Activated T-cell treated with anti-CD3 and anti-CD28 coated beads, Interleukin-2, amount 50 U/mL, for 24 hours (primary cell): Measurements from ENCODE around the gene TSPAN18.

ENCODE experiments used
- DNase-seq: peaks from one replicate; pipeline ENCODE4 v3.0.0-alpha.2; 2020
- H3K27ac Mint-ChIP-seq: 2 replicates; pipeline ENCODE4 v1.8.0; 2020; ENCODE audit warnings: mild to moderate bottlenecking, mixed read lengths
- H3K27me3 Mint-ChIP-seq: 2 replicates; pipeline ENCODE4 v1.8.0; 2020; ENCODE audit warnings: mixed read lengths
- H3K36me3 Mint-ChIP-seq: 2 replicates; pipeline ENCODE4 v1.8.0; 2020; ENCODE audit warnings: low read depth, mixed read lengths
- H3K4me1 Mint-ChIP-seq: 2 replicates; pipeline ENCODE4 v1.8.0; 2020; ENCODE audit warnings: low read depth, mixed read lengths
- H3K4me3 Mint-ChIP-seq: 2 replicates; pipeline ENCODE4 v1.8.0; 2020; ENCODE audit warnings: mild to moderate bottlenecking, moderate library complexity, mixed read lengths
- H3K9me3 Mint-ChIP-seq: 2 replicates; pipeline ENCODE4 v1.8.0; 2020; ENCODE audit warnings: mixed read lengths

TSPAN18 gene

DNA sequence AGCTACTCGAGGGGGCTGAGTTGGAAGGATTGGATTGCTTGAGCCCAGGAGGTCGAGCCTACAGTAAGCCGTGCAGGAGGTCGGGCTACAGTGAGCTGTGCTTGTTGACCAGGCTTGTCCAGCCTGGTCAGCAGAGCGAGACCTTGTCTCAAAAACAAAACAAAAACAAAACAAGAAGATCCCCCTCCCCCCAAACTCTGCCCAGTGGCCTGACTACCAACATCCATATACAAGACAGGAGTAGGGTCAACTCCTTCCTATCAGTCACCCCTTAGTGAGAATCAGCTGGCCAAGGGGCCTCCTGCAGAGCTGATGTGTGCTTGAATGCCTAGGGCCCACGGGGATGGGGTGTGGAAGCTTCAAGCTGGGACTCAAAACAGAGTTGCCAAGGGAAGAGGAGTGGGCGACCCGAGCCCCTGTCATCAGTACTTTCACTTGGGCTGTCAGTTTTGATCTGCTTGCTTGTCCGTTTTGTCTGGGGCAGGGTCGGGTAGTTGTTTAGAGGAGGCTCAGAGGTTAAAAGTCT is 942 bp upstream of the TSPAN18 start:
- peaks cover 39% of the 10 kb centered on the region for H3K4me1 Mint-ChIP-seq
- no peak for DNase-seq
- peaks cover 16% of the 10 kb centered on the region for H3K27me3 Mint-ChIP-seq
- peak overlapping the region; percentile 72 for H3K4me3 Mint-ChIP-seq
- H3K36me3 Mint-ChIP-seq = no peaks in the 10 kb centered on the region
- H3K27ac Mint-ChIP-seq = peak overlapping the region; percentile 39
- no peaks in the 10 kb centered on the region for H3K9me3 Mint-ChIP-seq

DNA sequence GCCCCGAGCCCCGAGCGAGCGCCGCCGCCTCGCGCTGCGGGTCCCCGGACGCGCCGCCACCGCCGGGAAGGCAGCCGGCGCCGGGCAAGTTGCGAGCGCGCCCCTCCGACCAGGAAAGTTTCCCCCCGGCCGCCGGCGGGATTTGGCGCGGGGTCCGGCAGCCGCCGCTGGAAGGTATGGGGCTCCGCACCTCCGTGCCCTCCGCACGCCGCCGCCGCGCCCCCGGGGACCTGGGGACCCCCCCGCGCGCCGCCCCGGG is 281 bp downstream of the TSPAN18 start:
- Mint-ChIP-seq H3K4me3 (no peak overlapping the region), H3K36me3 (no peaks in the 10 kb centered on the region), H3K27ac (no peak overlapping the region), H3K27me3 (peaks cover 16% of the 10 kb centered on the region), H3K4me1 (peaks cover 47% of the 10 kb centered on the region), H3K9me3 (no peaks in the 10 kb centered on the region)
- peak; percentile 49 for DNase-seq

DNA sequence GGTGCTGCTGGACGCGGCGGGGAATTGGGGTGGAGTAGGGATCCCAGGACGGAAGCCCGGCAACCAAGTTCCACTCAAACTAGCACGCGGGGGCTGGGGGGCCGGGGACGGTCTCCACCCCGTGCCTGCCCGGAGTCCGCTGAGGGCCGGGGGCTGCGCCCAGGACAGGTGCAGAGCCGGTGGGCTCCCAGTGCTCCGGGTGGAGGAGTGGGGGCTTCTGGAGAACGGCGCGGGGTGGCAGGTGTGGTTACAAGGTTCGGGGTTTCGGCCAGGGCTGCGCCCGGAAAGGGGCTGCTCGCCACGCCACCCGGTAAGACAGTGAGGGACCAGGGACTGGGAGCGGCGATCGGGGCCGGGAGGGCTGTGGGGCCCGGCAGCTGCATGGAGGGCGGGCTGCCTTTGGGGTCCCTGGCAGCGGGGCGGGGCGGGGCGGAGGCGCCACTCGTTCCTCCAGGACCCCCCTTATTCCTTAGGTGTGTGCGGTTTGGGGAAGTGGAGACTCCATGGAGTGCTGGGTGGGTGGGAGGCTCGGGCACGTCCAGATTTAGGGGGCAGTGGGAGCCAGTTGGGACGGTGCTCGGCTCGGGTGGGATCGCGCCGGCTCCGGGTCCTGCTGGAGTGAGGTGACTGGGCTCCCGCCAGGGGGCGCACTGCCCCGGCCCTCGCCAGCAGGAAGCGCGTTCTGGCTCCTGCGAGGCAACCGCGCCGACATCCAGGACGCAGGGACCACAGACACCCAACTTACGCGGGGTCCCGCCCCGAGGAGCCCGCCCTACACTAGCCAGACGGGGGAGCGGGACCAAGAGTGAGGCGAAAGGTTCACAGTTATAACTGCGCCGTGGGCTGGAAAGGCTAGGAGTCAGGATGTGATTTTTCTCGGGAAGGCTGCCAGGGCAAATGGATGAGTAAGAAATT is 868 bp downstream of the TSPAN18 start:
- Mint-ChIP-seq H3K27me3 (peaks cover 16% of the 10 kb centered on the region), H3K4me3 (peak overlapping the region; percentile 82), H3K9me3 (no peaks in the 10 kb centered on the region), H3K36me3 (no peaks in the 10 kb centered on the region), H3K27ac (peak overlapping the region; percentile 80), H3K4me1 (peaks cover 49% of the 10 kb centered on the region)
- DNase-seq = peak; percentile 86

DNA sequence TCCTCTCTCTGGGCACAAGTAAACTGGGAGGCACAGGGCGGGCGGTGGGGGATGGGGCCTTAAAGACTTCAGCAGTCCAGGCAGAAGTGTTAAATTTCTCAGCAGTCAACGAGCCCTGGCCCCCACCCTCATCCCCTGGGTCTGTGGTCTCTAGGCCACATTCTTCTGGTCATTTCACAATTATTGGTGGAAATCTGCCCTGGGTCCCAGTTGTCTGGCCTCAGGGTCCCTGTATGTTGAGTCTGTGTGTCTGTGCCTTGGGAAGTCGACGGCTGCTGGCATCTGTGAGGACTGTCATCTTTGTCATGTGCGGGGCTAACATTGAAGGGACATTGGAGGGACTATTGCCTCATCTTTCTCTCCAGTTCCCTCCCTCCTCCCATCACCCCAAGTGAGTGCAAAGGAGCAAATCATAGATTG is 1.7 kb downstream of the TSPAN18 start:
- no peak for DNase-seq
- Mint-ChIP-seq H3K27me3 (peaks cover 16% of the 10 kb centered on the region), H3K36me3 (no peaks in the 10 kb centered on the region), H3K9me3 (no peaks in the 10 kb centered on the region), H3K4me1 (peaks cover 51% of the 10 kb centered on the region), H3K4me3 (peak overlapping the region; percentile 82), H3K27ac (no peak overlapping the region)

DNA sequence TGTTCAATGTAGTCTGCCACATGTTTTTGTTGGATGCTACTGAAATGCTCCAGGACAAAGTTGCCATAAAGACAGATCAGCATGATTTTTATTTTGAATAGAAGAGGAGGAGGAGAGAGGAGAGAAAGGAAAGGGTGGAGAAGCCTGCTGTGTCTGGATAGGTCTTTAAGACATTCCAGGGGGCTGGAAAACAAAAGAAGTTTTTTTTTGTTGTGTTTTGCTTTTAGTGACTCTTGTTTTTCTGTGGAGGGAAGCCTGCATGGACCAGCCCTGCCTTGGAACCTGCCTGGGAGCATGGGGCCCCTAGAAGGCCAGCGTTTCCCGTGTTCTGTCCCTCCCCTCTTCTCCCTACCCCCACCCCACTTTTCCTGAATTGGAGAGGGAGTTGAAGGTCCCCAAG is 2.3 kb downstream of the TSPAN18 start:
- peaks cover 54% of the 10 kb centered on the region for H3K4me1 Mint-ChIP-seq
- H3K36me3 Mint-ChIP-seq = no peaks in the 10 kb centered on the region
- H3K4me3 Mint-ChIP-seq = peak overlapping the region; percentile 82
- no peak for DNase-seq
- no peaks in the 10 kb centered on the region for H3K9me3 Mint-ChIP-seq
- H3K27me3 Mint-ChIP-seq = peaks cover 16% of the 10 kb centered on the region
- no peak overlapping the region for H3K27ac Mint-ChIP-seq

DNA sequence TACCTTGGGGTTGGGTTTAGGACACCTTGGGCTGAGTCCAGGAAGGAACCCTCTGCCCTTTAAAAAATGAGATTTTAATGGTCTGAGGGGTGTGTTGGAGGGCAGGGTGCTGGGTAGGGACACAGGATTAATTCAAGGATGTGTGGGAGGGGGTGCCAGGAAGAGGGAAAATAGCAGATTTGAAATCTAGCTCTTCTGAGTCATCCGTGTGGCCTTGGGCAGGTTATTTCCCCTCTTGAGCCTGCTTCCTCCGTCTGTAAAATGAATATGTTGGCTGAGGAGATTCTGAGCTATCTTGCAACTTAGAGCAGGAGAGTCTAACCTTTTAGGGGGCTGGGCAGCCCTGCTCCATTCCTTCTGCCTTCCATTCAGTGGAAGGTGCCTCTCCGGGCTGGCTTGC is 3.0 kb downstream of the TSPAN18 start:
- DNase-seq = no peak
- Mint-ChIP-seq H3K4me3 (no peak overlapping the region), H3K27ac (no peak overlapping the region), H3K4me1 (peaks cover 56% of the 10 kb centered on the region), H3K9me3 (no peaks in the 10 kb centered on the region), H3K27me3 (peaks cover 16% of the 10 kb centered on the region), H3K36me3 (no peaks in the 10 kb centered on the region)

DNA sequence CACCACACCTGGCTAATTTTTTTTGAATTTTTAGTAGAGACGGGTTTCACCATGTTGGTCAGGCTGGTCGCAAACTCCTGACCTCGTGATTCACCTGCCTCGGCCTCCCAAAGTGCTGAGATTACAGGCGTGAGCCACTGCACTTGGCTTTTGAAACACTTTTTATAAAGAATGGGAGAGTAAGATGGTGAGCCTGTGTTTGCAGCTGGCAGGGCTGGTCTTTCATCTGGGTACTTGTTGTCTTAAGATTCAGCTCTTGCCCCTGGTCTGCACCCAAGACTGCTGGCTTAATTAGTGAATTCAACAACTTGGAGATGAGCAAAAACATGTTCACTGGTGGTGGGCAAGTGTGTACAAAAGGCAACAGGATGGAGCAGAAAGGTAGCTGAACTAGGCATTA is 4.0 kb downstream of the TSPAN18 start:
- no peak overlapping the region for H3K4me3 Mint-ChIP-seq
- no peaks in the 10 kb centered on the region for H3K36me3 Mint-ChIP-seq
- H3K27me3 Mint-ChIP-seq = peaks cover 16% of the 10 kb centered on the region
- peaks cover 54% of the 10 kb centered on the region for H3K4me1 Mint-ChIP-seq
- H3K27ac Mint-ChIP-seq = no peak overlapping the region
- no peaks in the 10 kb centered on the region for H3K9me3 Mint-ChIP-seq
- DNase-seq = no peak

DNA sequence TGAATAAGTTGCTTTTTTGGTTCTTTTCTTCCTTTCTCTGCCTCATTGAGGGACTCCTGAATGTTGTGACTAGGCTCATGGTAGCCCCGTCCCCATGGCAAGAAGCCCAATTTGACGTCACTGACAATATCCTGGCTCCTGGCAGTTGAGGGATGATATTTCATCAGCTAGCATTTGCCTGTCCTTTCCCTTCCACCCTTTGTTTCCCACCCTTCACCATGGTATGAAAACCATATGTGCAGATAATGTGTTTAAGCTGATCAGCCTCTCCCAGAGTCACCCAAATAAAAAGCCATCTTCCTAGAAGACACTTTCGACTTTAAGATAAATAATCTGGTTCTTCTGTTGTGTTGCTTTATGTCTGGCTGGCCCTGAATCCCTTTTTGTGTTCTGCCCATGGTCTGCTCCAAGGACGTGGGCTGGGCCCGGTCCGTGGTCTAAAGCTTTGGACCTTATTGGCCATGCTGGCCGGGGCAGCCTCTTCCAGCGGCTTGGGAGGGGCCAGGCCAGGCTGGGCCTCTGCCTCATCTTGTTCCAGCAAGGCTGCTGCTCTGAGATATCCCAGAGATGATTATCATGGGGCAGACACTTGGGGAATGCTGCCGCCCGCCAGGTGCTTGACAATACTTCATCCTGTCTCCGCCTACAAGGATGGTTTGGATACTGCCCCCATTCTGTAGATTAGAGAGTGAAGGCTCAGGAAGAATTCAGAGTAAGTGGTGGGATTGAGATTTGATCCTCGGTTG is 5.1 kb downstream of the TSPAN18 start:
- no peaks in the 10 kb centered on the region for H3K36me3 Mint-ChIP-seq
- H3K9me3 Mint-ChIP-seq = no peaks in the 10 kb centered on the region
- peaks cover 10% of the 10 kb centered on the region for H3K27me3 Mint-ChIP-seq
- H3K4me1 Mint-ChIP-seq = peaks cover 51% of the 10 kb centered on the region
- no peak overlapping the region for H3K4me3 Mint-ChIP-seq
- no peak for DNase-seq
- H3K27ac Mint-ChIP-seq = no peak overlapping the region

DNA sequence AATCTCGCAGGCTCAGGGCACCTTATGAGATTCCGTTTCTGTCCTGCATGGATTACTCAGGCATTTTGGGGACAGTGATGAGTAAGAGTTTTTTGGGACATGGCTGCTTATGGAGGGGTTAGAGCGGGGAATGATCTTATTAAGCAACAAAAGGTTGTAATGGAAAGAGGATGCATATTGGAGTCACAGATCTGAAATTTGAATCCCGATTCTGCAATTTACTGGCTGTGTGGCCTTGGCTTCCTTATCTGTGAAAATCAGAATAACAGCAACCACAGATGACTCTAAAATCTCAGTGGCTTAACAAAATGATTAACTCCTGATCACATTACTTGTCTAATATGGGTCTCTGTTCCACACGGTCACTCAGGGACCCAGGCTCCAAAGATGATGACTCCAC is 5.8 kb downstream of the TSPAN18 start:
- H3K27me3 Mint-ChIP-seq = peaks cover 10% of the 10 kb centered on the region
- H3K4me3 Mint-ChIP-seq = no peak overlapping the region
- H3K36me3 Mint-ChIP-seq = no peaks in the 10 kb centered on the region
- DNase-seq = no peak
- H3K9me3 Mint-ChIP-seq = no peaks in the 10 kb centered on the region
- no peak overlapping the region for H3K27ac Mint-ChIP-seq
- peaks cover 58% of the 10 kb centered on the region for H3K4me1 Mint-ChIP-seq

DNA sequence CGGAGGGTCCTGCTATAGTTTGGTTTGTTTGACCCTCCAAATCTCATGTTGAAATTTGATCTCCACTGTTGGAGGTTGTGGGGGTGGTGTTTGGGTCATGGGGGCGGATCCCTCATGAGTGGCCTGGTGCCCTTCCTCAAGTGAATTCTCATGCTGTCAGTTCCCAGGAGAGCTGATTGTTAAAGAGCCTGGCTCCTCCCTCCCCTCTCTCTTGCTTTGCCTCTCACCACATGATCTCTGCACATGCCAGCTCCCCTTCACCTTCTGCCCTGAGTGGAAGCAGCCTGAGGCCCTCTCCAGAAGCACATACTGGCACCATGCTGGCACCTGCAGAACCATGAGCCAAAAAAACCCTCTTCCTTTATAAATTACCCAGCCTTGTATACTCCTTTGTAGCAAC is 7.1 kb downstream of the TSPAN18 start:
- Mint-ChIP-seq H3K4me1 (peaks cover 51% of the 10 kb centered on the region), H3K27me3 (peaks cover 1% of the 10 kb centered on the region), H3K36me3 (peaks cover 3% of the 10 kb centered on the region), H3K4me3 (no peak overlapping the region), H3K9me3 (no peaks in the 10 kb centered on the region), H3K27ac (no peak overlapping the region)
- no peak for DNase-seq

DNA sequence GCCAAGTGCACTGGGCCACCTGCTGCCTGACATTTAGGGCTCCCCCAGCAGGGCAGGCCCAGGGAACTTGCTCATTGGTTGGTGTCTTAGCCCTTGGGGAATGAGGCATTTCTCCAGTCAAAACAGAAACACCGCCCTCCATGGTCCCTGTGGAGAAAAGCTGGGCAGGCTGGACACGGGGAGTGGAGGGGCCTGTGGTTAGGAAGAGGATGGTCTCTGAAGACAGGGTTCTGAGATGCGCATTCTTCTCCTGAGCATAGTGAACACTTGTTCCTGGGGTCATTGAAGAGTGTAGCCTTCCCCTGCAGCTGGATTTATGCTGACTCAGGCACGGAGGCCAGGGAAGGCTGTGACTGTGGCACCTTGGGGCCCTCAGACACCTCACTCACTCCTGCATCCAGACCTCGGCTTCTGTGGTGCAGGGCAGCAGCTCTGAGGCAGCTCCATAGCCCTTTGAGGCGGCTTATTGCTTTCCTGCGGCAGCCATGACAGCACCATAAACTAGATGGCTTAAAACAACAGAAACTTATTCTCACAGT is 8.2 kb downstream of the TSPAN18 start:
- DNase-seq = no peak
- Mint-ChIP-seq H3K9me3 (no peaks in the 10 kb centered on the region), H3K4me1 (peaks cover 41% of the 10 kb centered on the region), H3K36me3 (peaks cover 3% of the 10 kb centered on the region), H3K4me3 (no peak overlapping the region), H3K27me3 (no peaks in the 10 kb centered on the region), H3K27ac (no peak overlapping the region)

DNA sequence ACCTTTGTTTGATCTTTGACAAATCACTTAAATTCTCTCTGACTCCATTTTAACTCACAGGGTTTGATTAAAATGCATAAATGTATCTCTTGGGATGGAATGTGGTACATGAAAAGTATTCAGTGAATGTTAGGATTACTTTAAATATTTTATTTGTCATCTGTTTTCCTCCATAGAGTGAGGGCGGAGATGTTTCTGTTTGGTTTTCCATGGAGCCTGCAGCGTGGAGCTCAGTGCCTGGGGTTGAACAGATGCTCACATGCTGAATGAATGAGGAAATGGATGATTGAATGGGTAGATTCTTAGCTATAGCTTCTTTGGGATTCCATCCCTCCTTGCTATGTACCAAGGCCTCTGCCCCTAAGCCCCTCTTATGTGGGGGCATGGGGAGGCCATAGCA is 10.0 kb downstream of the TSPAN18 start:
- no peaks in the 10 kb centered on the region for H3K9me3 Mint-ChIP-seq
- DNase-seq = no peak
- no peak overlapping the region for H3K27ac Mint-ChIP-seq
- peaks cover 3% of the 10 kb centered on the region for H3K36me3 Mint-ChIP-seq
- no peaks in the 10 kb centered on the region for H3K27me3 Mint-ChIP-seq
- H3K4me1 Mint-ChIP-seq = peaks cover 28% of the 10 kb centered on the region
- H3K4me3 Mint-ChIP-seq = no peak overlapping the region

DNA sequence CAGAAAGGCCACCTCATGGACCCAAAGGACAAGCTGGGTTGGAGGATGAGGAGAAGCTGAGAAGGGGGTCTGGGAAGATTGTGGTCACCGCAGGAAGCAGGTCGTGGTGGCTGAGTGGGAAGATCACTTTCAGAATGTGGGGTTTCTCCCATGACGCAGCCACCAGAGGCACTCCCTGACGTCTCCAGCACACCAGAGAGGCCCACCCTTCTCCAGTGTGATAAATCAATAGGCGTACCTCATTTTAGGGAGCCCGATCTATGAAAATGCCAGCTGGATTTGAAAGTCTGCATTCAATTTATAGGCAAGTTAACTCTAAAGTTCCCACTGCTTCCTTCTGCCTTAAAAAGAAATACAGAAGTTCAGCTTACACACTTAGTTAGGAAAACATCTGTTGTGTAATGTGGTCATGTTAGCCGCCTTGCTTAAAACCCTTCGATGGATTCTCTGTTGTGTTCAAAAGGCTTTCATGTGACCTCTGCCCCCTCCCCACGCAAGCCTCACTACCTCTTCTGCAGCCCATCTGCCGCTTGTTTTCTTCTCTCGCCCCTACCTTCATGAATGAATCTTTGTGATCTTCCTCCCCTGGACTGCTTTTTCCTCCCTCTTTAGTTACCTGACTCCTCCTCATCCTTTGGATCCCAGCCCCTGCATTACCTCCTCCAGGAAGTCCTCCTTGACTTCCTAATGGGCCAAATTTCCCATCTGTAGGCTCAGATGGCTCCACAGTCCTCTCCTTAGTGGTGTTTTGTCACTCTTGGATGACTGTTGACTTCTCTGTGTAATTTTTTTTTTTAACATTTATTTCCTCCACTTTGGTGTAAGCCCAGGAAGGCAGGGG is 10.7 kb downstream of the TSPAN18 start:
- no peaks in the 10 kb centered on the region for H3K27me3 Mint-ChIP-seq
- DNase-seq = no peak
- no peak overlapping the region for H3K4me3 Mint-ChIP-seq
- peaks cover 30% of the 10 kb centered on the region for H3K4me1 Mint-ChIP-seq
- peaks cover 3% of the 10 kb centered on the region for H3K36me3 Mint-ChIP-seq
- no peak overlapping the region for H3K27ac Mint-ChIP-seq
- no peaks in the 10 kb centered on the region for H3K9me3 Mint-ChIP-seq

DNA sequence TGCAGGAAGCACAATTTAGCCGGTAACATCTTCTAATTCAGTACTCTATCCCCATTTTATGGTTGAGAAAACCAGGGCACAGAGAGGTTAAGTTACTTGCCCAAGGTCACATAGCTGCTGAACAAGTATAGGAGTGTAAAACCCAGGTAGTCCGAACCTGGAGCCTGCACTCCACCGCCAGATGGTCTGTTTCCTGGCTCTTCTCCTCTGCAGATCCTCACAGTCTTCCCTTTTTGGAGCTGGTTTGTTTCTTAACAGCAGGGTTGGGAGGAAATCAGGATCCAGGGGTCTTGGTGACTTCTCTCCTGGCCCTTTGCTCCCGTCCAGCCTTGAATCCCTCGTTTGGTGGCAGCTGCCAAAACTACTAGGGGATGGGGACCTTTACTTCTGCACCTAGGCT is 12.0 kb downstream of the TSPAN18 start:
- H3K9me3 Mint-ChIP-seq = no peaks in the 10 kb centered on the region
- peaks cover 3% of the 10 kb centered on the region for H3K36me3 Mint-ChIP-seq
- H3K4me1 Mint-ChIP-seq = peaks cover 26% of the 10 kb centered on the region
- DNase-seq = no peak
- H3K4me3 Mint-ChIP-seq = no peak overlapping the region
- no peaks in the 10 kb centered on the region for H3K27me3 Mint-ChIP-seq
- no peak overlapping the region for H3K27ac Mint-ChIP-seq
